Testis (tissue), 2 donors: ENCODE measurements around the gene GALR1.
"Not testable (repeated sequence)": the region's sequence is repeated elsewhere in the genome, so short reads cannot be mapped to it uniquely, and the experiment has no call there.

Source experiments
- CTCF ChIP-seq, 3 experiments: fragments of 450-650 bp in 2 of 3; fragments of 200-600 bp in 1 of 3; sonication (generic) in 1 of 3; IDR thresholded peaks; one replicate each; pipeline ENCODE4 v1.5.1; 2016 to 2019; ENCODE audit warnings: antibody characterized with exemption in 3 of 3, mild to moderate bottlenecking in 2 of 3, moderate library complexity in 1 of 3
- POLR2A ChIP-seq: fragments of 450-650 bp; IDR thresholded peaks from one replicate; pipeline ENCODE4 v1.6.1; 2017; ENCODE audit warnings: antibody characterized with exemption, mild to moderate bottlenecking, moderate library complexity

DNA sequence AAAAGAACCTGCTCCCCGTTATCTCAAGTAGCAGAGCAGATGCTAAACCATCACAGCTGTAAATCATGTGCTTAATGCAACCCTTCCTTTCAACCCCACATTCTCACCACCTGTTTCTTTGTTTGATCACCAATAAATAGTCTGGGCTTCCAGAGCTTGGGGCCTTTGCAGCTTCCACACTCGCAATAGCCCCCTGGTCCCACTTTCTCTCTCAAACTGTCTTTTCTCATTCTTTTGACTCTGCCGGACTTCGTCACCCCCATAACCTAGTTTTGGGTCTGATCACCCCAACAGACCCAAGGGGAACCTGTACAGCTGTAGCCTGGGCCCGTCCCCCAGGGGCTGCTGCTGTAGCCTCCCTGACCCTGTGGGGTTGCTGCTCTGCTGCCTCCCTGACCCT lies 10.4 kb upstream of the GALR1 start:
- not testable (repeated sequence) for TF ChIP-seq CTCF (IDR thresholded peaks at IDR 0.05); POLR2A
